SK-N-MC (cell line): Measurements from ENCODE around the gene DUSP28.

Source experiments
- DNase-seq: peaks from one replicate; pipeline ENCODE4 v3.0.0-alpha.2; 2011; ENCODE audit warnings: low read depth, low spot score
- H3K27ac ChIP-seq: fragments of 200-600 bp; sonication (generic); 2 replicates; pipeline ENCODE4 v1.5.1; 2016; ENCODE audit warnings: mixed run types
- H3K36me3 ChIP-seq: fragments of 200-600 bp; sonication (generic); 2 replicates; pipeline ENCODE4 v1.6.1; 2017; ENCODE audit warnings: antibody characterized with exemption, low read length, mixed read lengths; ENCODE audit not compliant: insufficient read depth
- H3K4me3 ChIP-seq: fragments of 200-600 bp; sonication (generic); 2 replicates; pipeline ENCODE4 v1.5.1; 2016
- H3K9ac ChIP-seq: fragments of 200-600 bp; sonication (generic); 2 replicates; pipeline ENCODE4 v1.8.0; 2017; ENCODE audit warnings: mixed run types, mixed read lengths; ENCODE audit not compliant: insufficient read length
- H3K9me3 ChIP-seq: fragments of 200-600 bp; sonication (generic); 2 replicates; pipeline ENCODE4 v1.6.1; 2017; ENCODE audit warnings: low read depth, mild to moderate bottlenecking, antibody characterized with exemption, low read length, moderate library complexity, mixed read lengths
- EZH2 ChIP-seq: fragments of 200-600 bp; sonication (generic); IDR thresholded peaks from one replicate; pipeline ENCODE4 v1.6.1; 2017; ENCODE audit warnings: antibody characterized with exemption
- FOXP2 ChIP-seq: optimal IDR thresholded peaks from 2 replicates; pipeline ENCODE3; 2011; ENCODE audit warnings: mild to moderate bottlenecking, moderate library complexity; ENCODE audit not compliant: insufficient read depth; ENCODE audit errors: extremely low read length, control extremely low read depth
- POLR2AphosphoS5 ChIP-seq: IDR thresholded peaks from 2 replicates; pipeline ENCODE4 v1.6.1; 2012; ENCODE audit warnings: mild to moderate bottlenecking, low read depth, low read length, borderline replicate concordance

Gene DUSP28

GRCh38 chr2:240572141-240573031 lies 12.2 kb downstream of the DUSP28 start:
- Histone ChIP-seq H3K9me3 (no peaks in the 10 kb centered on the region), H3K4me3 (no peak overlapping the region), H3K36me3 (no peaks in the 10 kb centered on the region), H3K9ac (no peak overlapping the region), H3K27ac (no peak overlapping the region)
- no peak for TF ChIP-seq POLR2AphosphoS5
- TF ChIP-seq EZH2 = no peak
- no peak for TF ChIP-seq FOXP2
- DNase-seq = no peak

DNA sequence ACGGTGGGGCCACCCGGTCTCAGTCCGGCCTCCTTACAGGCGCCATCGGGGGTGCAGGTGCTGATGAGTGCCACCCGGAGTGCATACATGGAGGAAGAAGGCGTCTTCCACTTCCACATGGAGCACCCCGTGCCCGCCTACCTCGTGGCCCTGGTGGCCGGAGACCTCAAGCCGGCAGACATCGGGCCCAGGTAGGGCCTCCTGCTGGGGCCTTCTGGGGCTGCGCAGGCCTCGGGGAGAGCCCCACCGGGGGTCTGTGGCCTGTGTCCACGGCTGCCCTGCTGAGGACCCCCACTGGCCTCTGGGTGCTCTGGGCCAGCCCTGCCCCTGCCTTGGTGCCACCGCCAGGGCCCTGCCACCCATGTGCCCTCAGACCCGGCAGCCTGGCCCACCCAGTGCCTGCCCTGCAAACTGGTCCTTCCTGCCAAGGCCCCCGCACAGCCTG lies 12.9 kb downstream of the DUSP28 start:
- TF ChIP-seq POLR2AphosphoS5 (no peak), FOXP2 (no peak), EZH2 (no peak)
- Histone ChIP-seq H3K9ac (no peak overlapping the region), H3K27ac (no peak overlapping the region), H3K4me3 (no peak overlapping the region), H3K9me3 (no peaks in the 10 kb centered on the region), H3K36me3 (no peaks in the 10 kb centered on the region)
- DNase-seq = no peak

DNA sequence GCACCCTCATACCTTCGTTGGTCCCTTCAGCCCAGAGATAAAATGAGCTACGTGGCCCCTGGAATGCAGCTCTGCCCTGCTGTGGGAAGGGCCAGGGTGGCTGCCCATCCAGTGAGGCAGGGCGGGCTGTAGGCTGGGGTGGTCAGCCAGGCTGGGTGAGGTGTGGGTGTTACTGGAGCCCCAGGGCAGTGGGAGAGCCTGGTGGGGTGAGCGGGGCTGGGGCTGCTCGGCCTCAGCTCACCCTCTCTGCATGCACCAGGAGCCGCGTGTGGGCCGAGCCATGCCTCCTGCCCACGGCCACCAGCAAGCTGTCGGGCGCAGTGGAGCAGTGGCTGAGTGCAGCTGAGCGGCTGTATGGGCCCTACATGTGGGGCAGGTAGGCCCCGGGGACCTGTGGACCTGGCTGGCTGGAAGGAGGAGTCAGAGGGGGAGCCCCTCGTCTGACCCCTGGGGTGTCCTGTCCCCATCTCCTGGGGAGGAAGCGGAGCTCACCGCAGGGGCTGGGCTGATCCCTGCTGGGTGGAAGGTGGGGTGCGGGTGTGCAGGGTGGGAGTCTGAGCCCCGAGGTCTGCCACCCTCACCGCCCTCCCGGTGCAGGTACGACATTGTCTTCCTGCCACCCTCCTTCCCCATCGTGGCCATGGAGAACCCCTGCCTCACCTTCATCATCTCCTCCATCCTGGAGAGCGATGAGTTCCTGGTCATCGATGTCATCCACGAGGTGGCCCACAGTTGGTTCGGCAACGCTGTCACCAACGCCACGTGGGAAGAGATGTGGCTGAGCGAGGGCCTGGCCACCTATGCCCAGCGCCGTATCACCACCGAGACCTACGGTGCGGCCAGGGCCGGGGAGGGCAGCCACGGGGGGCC lies 13.6 kb downstream of the DUSP28 start:
- no peak for TF ChIP-seq FOXP2
- TF ChIP-seq POLR2AphosphoS5 = no peak
- TF ChIP-seq EZH2 = no peak
- Histone ChIP-seq H3K36me3 (no peaks in the 10 kb centered on the region), H3K4me3 (no peak overlapping the region), H3K9me3 (no peaks in the 10 kb centered on the region), H3K27ac (no peak overlapping the region), H3K9ac (no peak overlapping the region)
- no peak for DNase-seq

GRCh38 chr2:240574386-240575100 lies 14.4 kb downstream of the DUSP28 start:
- Histone ChIP-seq H3K9ac (no peak overlapping the region), H3K36me3 (no peaks in the 10 kb centered on the region), H3K27ac (no peak overlapping the region), H3K9me3 (no peaks in the 10 kb centered on the region), H3K4me3 (no peak overlapping the region)
- no peak for TF ChIP-seq EZH2
- TF ChIP-seq POLR2AphosphoS5 = no peak
- TF ChIP-seq FOXP2 = no peak
- DNase-seq = no peak

DNA sequence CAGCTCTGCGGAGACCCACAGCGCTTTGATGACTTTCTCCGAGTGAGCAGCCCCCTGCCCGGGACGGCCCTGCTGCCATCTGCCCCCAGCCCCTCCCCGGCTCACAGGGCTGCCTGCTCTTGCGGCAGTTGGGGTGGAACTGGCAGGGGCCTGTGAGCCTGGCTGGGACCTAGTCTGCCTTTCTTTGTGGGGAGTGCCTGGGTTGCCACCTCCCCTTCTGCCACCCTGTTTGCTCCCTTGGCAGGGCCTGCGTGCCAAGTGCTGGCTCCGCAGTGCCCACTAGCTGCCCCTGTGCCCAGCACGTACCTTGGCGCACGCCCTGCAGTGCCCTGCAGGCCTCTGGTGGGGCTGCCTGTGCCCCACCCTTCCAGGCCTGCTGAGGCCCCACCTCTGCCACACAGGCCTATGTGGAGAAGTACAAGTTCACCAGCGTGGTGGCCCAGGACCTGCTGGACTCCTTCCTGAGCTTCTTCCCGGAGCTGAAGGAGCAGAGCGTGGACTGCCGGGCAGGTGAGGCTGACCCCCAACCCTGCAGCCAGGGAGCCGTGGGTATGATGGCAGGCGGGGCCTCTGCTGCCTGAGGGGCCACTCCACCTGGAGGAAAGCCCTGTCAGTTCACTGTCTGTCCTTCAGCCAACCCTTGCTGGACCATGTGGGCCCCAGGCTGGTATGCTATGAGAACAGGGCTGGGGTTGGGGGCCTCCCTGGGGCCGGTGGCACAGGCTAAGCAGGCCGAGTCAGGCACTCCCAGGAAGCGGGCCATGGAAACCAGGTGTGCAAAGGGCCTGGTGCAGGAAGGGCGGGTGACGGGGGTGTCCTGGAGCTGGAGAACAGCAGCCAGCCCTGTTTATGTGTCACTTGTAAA lies 15.2 kb downstream of the DUSP28 start:
- H3K36me3 ChIP-seq = no peaks in the 10 kb centered on the region
- no peaks in the 10 kb centered on the region for H3K9me3 ChIP-seq
- no peak for DNase-seq
- H3K9ac ChIP-seq = no peak overlapping the region
- H3K27ac ChIP-seq = no peak overlapping the region
- no peak overlapping the region for H3K4me3 ChIP-seq
- TF ChIP-seq FOXP2 (no peak), EZH2 (no peak), POLR2AphosphoS5 (no peak)

GRCh38 chr2:240576036-240576435 lies 15.9 kb downstream of the DUSP28 start:
- Histone ChIP-seq H3K36me3 (peaks cover 2% of the 10 kb centered on the region; the same call in 1 of the 2 replicates), H3K27ac (no peak overlapping the region), H3K9me3 (no peaks in the 10 kb centered on the region), H3K9ac (no peak overlapping the region), H3K4me3 (no peak overlapping the region)
- no peak for DNase-seq
- TF ChIP-seq POLR2AphosphoS5 = no peak
- no peak for TF ChIP-seq EZH2
- TF ChIP-seq FOXP2 = no peak
